Ascending aorta (tissue), 2 donors: Measurements from ENCODE around the gene TEAD1. TPM values are rescaled to one million over a fixed set of nuclear protein-coding genes. Genes with fewer than 3 reads are reported as not detected.
A peak's percentile ranks its signal among the peaks of the same experiment; 100 is the strongest.

ENCODE experiments used
- DNase-seq, 2 donors: peaks; one replicate each; pipeline ENCODE4 v3.0.0-alpha.2; 2019; ENCODE audit warnings: low spot score in 2 of 2
- H3K27ac ChIP-seq, 2 donors: fragments of 200-600 bp; sonication (generic); one replicate each; pipeline ENCODE4 v1.5.1; 2016 to 2017; ENCODE audit warnings: mild to moderate bottlenecking in 1 of 2
- H3K27me3 ChIP-seq: fragments of 200-600 bp; sonication (generic); one replicate; pipeline ENCODE4 v1.5.1; 2017
- H3K36me3 ChIP-seq, 2 donors: fragments of 200-600 bp; sonication (generic); one replicate each; pipeline ENCODE4 v1.5.1; 2016
- H3K4me1 ChIP-seq, 2 donors: fragments of 200-600 bp; sonication (generic); one replicate each; pipeline ENCODE4 v1.5.1; 2016 to 2017; ENCODE audit warnings: mild to moderate bottlenecking in 1 of 2
- H3K4me3 ChIP-seq, 2 donors: fragments of 200-600 bp; sonication (generic); one replicate each; pipeline ENCODE4 v1.5.1; 2016 to 2017; ENCODE audit warnings: mild to moderate bottlenecking in 1 of 2
- H3K9me3 ChIP-seq, 2 donors: fragments of 200-600 bp; sonication (generic); one replicate each; pipeline ENCODE4 v1.5.1; 2016
- intact Hi-C: fragments of 100-400 bp; cut with DNase I; formaldehyde crosslinking; loops from one replicate; pipeline ENCODE4 v1.15.1; 2023
- total RNA-seq: library from RNA; depleted of rRNA; stranded (reverse); fragments of >200 nt; gene quantifications from one replicate; pipeline ENCODE4 v1.1.0, GENCODE V29; 2016
- TF ChIP-seq, protein P1 (sequence below), 3 experiments: fragments of 200-600 bp in 2 of 3; fragments of 450-650 bp in 1 of 3; sonication (generic) in 2 of 3; IDR thresholded peaks; one replicate each; pipeline ENCODE4 v1.5.1; 2016 to 2019; ENCODE audit warnings: antibody characterized with exemption in 3 of 3, mild to moderate bottlenecking in 1 of 3, moderate library complexity in 1 of 3

Gene TEAD1
- total RNA-seq, 1 donor from 2014 or later: 112 TPM

DNA sequence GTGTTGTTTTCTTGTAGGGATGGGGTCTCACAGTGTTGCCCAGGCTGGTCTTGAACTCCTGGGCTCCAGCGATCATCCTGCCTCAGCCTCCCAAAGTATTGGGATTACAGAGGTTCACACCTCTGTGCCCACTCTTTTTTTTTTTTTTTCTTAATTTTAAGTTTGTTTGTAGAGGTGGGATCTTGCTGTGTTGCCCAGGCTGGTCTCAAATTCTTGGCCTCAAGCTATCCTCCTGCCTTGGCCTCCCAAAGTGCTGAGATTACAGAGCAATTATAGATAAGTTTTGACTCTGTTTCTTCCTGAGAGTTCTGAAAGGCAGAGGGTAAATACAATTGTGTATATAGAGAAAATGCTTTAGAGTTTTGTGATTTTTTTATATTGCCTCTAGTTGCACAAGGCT is 160.4 kb downstream of the TEAD1 start:
- Histone ChIP-seq H3K27me3 (no peaks in the 10 kb centered on the region), H3K27ac (no peak overlapping the region), H3K4me1 (peaks cover 0 to 3% of the 10 kb centered on the region in 2 donors), H3K36me3 (no peaks in the 10 kb centered on the region), H3K4me3 (no peak overlapping the region), H3K9me3 (no peaks in the 10 kb centered on the region)
- TF ChIP-seq, protein P1, sequence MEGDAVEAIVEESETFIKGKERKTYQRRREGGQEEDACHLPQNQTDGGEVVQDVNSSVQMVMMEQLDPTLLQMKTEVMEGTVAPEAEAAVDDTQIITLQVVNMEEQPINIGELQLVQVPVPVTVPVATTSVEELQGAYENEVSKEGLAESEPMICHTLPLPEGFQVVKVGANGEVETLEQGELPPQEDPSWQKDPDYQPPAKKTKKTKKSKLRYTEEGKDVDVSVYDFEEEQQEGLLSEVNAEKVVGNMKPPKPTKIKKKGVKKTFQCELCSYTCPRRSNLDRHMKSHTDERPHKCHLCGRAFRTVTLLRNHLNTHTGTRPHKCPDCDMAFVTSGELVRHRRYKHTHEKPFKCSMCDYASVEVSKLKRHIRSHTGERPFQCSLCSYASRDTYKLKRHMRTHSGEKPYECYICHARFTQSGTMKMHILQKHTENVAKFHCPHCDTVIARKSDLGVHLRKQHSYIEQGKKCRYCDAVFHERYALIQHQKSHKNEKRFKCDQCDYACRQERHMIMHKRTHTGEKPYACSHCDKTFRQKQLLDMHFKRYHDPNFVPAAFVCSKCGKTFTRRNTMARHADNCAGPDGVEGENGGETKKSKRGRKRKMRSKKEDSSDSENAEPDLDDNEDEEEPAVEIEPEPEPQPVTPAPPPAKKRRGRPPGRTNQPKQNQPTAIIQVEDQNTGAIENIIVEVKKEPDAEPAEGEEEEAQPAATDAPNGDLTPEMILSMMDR (IDR thresholded peaks at IDR 0.05): no peak
- intact Hi-C loops: no loop called here
- no peak for DNase-seq

DNA sequence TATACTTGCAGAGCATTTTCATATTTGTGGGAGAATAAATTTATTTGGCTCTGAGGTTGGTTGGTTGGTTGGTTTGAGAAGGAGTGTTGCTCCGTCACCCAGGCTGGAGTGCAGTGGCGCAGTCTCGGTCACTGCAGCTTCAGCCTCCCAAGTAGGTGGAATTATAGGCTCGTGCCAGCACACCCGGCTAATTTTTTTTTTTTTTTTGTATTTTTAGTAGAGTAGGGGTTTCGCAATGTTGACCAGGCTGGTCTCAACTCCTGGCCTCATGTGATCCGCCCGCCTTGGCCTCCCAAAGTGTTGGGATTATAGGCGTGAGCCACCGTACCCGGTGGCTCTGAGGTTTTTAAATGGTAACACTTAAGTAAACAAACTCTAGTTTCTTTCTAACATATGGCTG is 161.1 kb downstream of the TEAD1 start:
- Histone ChIP-seq H3K27ac (no peak overlapping the region), H3K4me1 (no peaks in the 10 kb centered on the region), H3K4me3 (no peak overlapping the region), H3K36me3 (no peaks in the 10 kb centered on the region), H3K9me3 (no peaks in the 10 kb centered on the region), H3K27me3 (no peaks in the 10 kb centered on the region)
- DNase-seq: no peak
- TF ChIP-seq, protein P1 (IDR thresholded peaks at IDR 0.05): no peak
- intact Hi-C loops: no loop called here

DNA sequence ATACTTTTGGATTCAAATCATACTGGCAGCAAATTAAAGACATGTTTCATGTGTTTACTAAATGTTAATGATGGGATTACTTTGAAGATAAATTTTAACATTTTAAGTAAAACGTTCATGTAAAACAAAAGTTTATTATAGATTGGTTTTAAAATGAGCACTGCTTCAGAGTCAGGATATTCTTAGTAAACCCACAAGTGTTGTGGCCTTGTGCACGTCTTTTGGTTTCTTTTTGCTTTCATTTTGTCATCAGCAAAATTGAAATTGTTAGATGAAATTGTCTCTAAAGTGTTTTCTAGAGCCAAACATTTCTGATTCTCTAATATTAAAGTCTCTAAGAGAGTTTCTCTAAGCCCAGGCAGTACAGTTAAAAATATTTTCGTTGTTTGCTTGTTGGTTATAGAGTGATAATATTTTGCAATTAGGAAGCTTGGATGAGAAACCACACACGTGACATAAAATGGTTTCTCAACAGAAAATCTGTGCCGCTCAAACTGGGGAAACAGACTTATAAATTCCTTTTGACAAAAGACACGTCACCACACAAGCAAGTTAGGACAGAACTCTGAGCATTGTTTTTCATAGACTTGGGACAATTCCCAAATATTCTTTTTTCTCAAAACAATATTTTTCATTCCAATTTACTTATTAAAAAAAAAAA is 164.4 kb downstream of the TEAD1 start:
- no peaks in the 10 kb centered on the region for H3K36me3 ChIP-seq
- no peaks in the 10 kb centered on the region for H3K9me3 ChIP-seq
- TF ChIP-seq, protein P1 (IDR thresholded peaks at IDR 0.05): no peak
- H3K4me1 ChIP-seq: peaks cover 0 to 10% of the 10 kb centered on the region in 2 donors
- H3K4me3 ChIP-seq: peak overlapping the region; percentile 14 to 36
- intact Hi-C loops: no loop called here
- DNase-seq: no peak
- H3K27me3 ChIP-seq: no peaks in the 10 kb centered on the region
- peak overlapping the region; percentile 34 to 37 for H3K27ac ChIP-seq

DNA sequence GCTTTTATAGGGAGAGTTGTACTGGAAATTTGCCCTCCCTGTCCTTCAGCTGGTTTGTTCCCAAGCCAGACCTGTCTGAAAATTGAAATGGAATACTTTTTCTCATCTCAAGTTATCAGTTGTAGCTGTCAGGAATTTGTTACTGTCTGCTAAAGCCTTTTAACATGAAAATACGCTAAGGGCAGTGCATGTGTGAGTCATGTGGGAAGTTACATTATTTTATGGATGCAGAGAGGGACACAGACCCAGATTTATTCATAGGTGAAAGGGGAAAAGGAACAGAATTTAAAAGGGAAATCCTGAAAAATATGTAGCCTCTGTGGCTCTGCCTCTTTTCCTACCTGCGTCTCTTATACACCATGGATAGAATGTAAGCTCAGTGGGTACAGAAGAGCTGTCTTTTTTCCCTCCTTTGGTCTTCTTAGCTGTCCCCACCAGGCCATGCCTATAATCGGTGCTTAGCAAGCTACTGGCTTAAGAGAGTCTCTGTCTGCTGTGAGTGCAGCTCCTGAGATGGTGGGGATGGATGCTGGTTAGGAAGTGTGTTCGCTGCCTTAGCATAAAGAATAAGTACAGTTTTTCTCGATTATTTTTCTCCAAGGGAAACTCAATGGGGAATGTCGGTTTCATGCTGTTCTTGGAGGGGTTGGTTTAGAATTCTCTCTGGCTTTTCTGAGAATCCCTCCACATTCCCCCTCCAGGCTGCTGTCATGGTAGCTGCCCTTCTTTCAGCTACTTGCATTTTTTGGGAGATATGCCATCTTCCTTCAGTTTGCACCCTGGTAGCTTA is 166.8 kb downstream of the TEAD1 start:
- H3K27ac ChIP-seq: no peak overlapping the region
- no peaks in the 10 kb centered on the region for H3K36me3 ChIP-seq
- H3K4me1 ChIP-seq: peaks cover 0 to 12% of the 10 kb centered on the region in 2 donors
- no peaks in the 10 kb centered on the region for H3K27me3 ChIP-seq
- TF ChIP-seq, protein P1 (IDR thresholded peaks at IDR 0.05): no peak
- H3K4me3 ChIP-seq: no peak overlapping the region
- intact Hi-C loops: no loop called here
- DNase-seq: no peak
- H3K9me3 ChIP-seq: no peaks in the 10 kb centered on the region

DNA sequence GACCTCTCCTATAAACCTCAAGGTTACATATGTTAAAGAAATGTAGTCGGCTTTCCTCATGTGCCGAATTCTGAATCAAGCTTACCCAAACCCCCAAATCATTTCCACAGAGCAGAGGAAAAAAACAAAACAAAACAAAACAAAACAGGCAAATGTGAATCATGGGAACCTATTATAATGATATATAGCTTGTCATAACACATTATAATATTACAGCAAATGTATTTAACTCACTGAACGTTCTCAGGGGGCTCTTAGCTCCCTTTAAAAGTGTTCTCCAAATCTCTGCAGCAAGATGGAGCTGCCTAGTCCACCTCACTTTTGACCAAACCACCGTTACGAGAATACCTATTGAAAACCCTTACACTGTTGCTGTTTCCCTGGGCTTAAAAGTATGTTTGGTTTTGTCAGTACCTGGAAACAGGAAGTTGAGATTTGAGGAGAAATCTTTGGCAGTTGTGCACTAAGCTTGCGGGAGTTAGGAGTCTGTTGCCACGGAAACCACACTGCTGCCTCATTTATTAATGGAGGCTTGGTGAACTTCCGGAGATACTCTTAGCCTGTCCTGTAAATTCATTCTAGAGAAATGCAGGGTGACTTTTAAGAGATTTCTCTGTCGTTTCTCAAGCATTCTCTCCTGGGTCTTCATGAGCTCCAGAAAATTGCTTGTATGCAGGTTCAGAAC is 167.9 kb downstream of the TEAD1 start:
- Histone ChIP-seq H3K4me1 (peaks cover 0 to 15% of the 10 kb centered on the region in 2 donors), H3K4me3 (peak overlapping the region; percentile 9 to 23), H3K36me3 (no peaks in the 10 kb centered on the region), H3K27ac (no peak overlapping the region), H3K27me3 (no peaks in the 10 kb centered on the region), H3K9me3 (no peaks in the 10 kb centered on the region)
- no peak for DNase-seq
- intact Hi-C loops: no loop called here
- TF ChIP-seq, protein P1 (IDR thresholded peaks at IDR 0.05): no peak
